NCI-H526 treated with DMSO at 0.1 percent for 48 hours (cell line): Measurements from ENCODE around the gene ADH7.

Experiments used
- DNase-seq: peaks from one replicate; lab custom pipeline; 2025; lab: John Stamatoyannopoulos, UW

Gene ADH7

GRCh38 chr4:99435154-99435553, at the start of gene ADH7:
TSS of gene ADH7 (minus strand) at chr4:99435342. CDS start at chr4:99435233, 109 bp downstream.
- DNase-seq, result no peak

GRCh38 chr4:99483636-99484035, 48.5 kb upstream of the ADH7 start:
- no peak for DNase-seq

GRCh38 chr4:99473131-99473530, 38.0 kb upstream of the ADH7 start:
- no peak for DNase-seq

DNA sequence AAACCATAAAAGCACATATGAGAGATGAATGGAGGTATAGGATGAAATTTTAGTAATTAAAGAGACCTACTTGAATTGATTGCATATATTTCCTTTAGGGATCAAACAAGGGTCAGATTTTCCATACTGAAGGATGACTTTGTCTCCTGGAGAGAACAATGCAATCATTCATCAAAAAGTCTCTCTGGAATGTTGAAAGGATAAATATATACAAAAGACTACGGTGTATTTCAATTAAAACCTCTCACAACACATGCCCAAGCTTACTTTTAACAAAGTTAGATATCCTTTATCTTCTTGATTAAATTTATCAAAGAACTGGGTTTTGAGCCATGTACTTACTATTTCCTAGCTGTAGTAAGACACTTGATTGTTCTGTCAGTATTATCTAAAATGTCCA, 36.8 kb upstream of the ADH7 start:
- no peak for DNase-seq

- no peak for DNase-seq
These were observed 36.2 kb upstream of the ADH7 start for GRCh38 chr4:99471349-99471748.

DNA sequence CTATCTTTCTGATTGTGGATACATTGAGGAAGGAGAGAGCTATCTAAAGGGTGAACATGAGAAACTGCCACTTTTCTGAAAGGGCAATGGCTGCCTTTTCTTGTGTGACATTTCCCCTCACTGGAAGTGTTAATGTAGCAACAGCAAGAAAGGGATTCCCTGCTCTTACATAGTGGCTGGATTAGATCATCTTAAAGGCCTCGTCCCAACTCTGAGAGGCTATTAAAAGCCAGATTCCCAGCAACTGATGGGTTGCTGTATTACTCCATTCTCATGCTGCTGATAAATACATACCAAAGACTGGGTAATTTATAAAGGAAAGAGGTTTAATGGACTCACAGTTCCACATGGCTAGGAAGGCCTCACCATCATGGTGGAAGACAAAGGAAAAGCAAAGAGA, 33.7 kb upstream of the ADH7 start:
- no peak for DNase-seq

GRCh38 chr4:99467887-99468286, 32.7 kb upstream of the ADH7 start:
- DNase-seq, result peak; percentile 45

- no peak for DNase-seq
These were observed 28.4 kb upstream of the ADH7 start for GRCh38 chr4:99463566-99463965.

DNA sequence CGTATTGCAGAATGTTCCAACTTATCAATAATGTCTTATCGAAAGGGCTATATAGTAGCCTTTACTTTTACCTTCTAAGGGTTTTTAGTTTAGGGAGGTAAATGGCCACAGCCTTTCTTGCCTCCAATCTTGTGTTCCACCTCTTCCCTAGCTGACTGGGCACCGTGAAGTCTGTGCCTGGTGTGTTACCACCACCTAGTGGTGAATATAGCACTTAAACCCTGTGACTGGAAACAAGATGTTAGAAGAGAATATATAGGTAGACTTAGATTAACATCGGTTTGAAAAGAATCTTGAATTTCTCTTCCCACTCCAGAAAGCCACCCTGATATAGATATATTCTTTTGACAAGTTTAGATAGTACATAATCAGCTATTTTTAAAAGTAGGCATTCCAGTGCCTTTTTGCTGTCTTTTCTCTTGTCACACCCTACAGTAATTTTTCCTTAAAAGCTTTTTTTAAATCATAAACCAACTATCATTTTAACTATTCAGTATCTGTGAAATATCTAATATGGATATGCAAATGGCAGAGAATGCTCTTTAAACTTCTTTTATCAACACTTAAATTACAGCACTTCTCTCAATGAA, 27.8 kb upstream of the ADH7 start:
- DNase-seq, result peak; percentile 46

DNA sequence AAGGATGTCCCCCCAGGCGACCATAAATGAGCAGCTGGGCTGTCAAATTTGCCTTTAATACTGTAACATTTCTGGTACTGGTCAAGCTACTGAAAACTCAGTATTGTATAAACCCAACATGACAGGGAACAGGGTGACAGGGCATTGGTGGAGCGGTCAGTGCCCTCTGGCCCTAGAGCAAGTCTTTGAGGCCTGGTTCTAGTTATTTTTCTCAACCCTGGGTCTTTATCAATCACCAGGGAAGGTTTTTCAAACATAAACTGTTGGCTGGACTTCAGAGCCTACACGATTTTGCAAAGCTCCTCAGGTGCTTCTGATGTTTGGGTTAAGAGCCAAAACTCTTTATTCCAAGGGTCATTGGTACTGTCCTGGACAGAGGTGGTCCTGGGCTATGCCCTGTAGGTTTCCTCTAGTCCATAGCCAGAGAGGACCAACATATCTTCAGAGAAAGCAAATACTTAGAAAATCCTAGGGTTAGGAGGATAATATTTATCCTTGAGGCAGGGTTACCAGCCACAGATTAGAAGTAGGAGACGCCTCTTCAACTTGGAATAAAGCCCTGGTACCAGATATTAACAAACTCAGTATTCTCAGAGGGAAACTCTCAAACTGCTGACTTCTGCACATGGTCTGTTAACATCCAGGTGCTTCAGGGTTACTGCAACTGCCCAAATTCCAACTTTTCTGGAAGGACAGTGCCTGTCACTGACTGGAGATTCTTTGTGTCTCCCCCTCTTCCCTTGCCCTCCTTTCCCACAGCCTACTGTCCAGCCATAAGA, 26.7 kb upstream of the ADH7 start:
- DNase-seq, result no peak

- DNase-seq, result no peak
These were observed 24.5 kb upstream of the ADH7 start for GRCh38 chr4:99459546-99460042.

GRCh38 chr4:99458911-99459447, 23.8 kb upstream of the ADH7 start:
- DNase-seq, result no peak

DNA sequence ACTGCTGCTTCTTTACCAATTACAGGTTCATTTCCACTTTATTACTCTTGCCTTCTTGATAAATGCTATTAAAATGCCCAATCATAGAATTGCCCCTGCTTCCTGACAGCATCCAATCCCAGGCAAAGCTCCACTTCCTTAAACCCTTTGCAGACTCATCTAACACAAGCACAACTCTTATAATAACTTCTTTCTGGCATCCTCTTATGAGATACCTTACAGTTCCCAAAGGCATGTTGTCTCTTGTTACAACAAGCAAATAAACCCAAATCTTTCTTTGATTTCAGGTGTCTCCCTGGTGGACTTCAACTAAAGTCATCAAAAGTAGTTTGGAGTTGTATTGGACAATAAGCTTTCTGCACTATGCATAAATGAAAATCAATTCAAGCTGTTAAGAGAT, 22.5 kb upstream of the ADH7 start:
- no peak for DNase-seq

GRCh38 chr4:99457270-99457669, 22.1 kb upstream of the ADH7 start:
- no peak for DNase-seq

DNA sequence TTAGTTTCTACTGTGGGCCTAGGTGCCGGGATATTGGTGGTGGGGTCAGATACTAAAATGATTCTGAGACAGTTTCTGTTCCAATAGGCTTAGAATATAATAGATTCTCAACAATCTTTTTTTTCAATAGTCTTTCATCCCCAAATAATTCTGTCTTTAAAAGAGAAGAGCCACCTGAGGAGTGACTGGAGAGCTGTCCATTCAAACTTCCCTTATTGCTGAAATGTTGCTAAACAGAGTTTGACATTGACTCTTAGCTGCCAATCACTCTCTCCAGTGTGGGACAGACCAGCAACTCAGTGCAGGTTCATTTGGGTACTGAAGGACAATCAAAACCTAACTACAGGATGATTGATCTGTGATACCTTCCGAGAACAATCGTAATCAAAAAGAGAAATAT, 12.4 kb upstream of the ADH7 start:
- DNase-seq, result no peak

DNA sequence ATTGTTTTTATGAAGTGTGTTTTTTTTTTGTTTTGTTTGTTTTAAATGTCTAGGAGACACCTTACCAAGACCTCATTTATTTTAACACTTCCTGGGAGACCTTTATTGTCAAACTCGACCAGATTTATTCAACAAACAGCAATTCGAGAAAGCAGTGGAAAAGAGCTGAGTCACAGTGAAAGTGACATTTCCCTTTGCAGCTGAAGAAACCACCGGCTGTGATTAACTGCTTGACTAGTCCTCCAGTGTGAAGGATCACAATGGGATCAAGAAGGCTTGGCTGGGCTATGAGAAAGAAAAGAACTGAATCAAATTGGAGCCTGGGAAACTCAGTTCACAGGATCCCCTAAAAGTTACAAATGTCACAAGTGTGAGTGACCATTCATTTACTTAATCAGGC, 11.9 kb upstream of the ADH7 start:
- no peak for DNase-seq

GRCh38 chr4:99438405-99438780, 3.3 kb upstream of the ADH7 start:
- no peak for DNase-seq

DNA sequence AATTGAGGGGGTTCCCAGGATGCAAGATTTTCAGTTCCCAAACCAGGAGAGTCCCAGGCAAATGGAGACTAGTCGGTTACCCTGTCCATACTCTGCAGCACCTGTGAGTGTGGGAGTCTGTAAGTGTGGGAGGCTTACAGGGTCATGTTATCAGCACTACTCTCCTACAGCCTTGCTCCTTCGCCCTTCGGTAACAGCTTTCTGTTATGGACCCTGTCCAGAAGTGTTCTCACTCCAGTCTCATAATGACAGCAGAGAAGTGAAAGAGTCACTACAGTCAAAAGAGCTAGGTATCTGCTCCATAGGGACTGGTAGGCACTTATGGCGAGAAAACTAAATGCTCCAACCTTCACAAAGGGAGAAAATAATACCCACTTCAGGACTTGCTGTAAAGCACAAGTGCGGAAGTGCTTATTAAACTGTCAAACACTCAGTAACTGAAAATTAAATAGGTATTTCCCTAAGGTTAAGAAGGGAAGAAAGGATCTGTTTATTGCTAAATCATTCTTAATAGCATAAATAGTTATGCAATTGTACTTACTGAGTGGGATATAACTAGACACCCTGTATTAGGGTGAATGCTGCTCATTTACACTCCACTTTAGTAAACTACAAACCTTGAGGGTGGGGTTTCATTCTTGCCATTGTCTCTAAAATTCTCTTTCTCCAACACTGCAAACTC, 2.7 kb upstream of the ADH7 start:
- DNase-seq, result no peak

DNA sequence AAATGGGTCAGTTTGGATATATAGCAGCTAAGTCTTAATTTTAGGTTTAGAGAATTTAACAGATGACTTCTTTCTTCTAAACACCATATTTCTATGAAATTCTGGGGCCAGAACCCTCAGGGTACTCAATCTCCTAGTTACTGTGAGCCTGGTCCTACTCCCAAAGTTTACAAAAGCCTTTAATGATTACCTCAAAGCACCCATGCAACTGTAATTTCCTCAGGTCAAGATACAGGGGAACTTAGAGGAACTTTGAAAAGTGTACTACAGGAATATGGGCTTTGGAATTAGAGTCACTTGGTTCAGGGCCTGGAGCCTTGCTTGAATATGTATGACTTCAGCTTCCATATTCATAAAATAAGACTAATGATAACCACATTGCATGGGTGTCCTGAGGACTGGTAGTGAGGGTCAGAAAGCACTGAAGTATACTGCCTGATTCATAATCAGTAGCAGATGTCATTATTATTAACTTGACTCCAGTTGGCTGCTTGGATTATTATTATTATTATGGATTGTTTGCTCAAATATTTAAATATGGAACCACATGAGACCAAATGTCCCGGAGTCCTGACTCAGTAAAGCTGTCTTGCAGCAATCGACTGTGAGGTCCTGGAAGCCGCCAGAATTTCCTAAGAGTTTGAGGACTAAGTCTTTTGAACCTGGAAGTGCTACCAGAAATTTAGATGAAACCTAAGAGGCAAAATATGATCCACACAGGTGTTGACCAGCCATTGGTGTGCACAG, 2.0 kb upstream of the ADH7 start:
- DNase-seq, result no peak

DNA sequence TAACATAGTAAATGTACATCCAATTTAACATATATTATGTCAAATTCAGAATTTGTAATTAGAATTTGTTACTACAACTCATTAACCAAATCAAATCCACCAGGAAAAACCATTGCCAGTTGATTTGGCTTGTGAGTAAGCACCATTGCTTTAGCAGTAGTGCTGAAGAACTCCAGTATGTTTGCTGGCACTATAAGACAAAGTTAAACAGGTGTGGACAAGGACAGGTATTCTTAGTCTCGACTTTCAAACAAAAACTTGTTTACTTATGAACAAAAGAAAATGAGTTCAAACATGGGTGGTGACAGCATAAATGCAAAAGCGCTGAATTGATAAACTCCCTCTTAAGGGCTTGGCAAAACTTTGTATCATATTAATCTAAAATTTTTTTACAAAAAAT, 1.3 kb upstream of the ADH7 start:
- DNase-seq, result no peak

DNA sequence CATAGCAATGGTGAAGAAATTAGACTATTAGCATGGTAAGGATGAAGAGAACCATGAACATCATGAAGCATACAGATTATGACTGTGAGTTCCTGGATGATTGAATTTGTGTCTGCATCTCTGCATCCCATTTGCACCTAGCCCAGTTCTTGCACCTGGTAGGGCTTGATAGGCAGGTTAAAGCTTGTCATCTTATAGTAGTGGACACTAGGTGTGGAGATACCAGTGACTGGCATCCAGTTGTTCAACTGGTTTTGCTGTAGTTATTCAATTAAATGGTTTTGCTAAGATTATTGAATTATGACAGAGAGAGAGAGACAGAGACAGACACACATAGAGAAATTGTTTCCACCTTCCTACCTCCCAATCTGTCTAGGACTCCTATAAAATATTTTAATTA, 5.0 kb downstream of the ADH7 start:
- DNase-seq, result no peak

GRCh38 chr4:99417125-99417524, 18.0 kb downstream of the ADH7 start:
- DNase-seq, result no peak
